HepG2 (cell line): ENCODE data around the gene RAB35. TPM values are rescaled to one million over a fixed set of nuclear protein-coding genes. Genes with fewer than 3 reads are reported as not detected.

Experiments used
- ATAC-seq: fragments of 200-7000 bp; cut with Tn5 transposase; 3 replicates; pipeline ENCODE4 v1.9.1; 2020; ENCODE audit warnings: mild to moderate bottlenecking, moderate library complexity
- BruUV-seq: library from RNA; stranded (reverse); fragments of 400-500 nt; replicated peaks from 2 replicates; lab custom pipeline; 2021; lab: Mats Ljungman, UMichigan
- CTCF ChIA-PET: fragments of 300-600 bp; formaldehyde crosslinking; extraction: SDS; loops from one replicate; lab custom pipeline; 2021; ENCODE audit warnings: low total read pairs, inconsistent platforms, low intra/inter-chr PET ratio; lab: Yijun Ruan, JAX
- POLR2A ChIA-PET: fragments of 350-600 bp; sonication (Branson Sonifier 250); formaldehyde crosslinking; loops from one replicate; lab custom pipeline; 2020; ENCODE audit warnings: antibody characterized with exemption, inconsistent platforms; lab: Yijun Ruan, JAX
- DNase-seq: peaks from one replicate; pipeline ENCODE4 v3.0.0-alpha.2; 2015; ENCODE audit warnings: low spot score
- FAIRE-seq: peaks from 3 replicates; lab custom pipeline; 2011; peaks lifted over from hg19 to GRCh38; lab: Jason Lieb, UNC
- H2AFZ ChIP-seq: one replicate; pipeline ENCODE4 v1.6.1; 2011; ENCODE audit warnings: low read length, inconsistent platforms
- H3K27ac ChIP-seq: fragments of 300-600 bp; 3 replicates; pipeline ENCODE4 v1.8.0; 2011; ENCODE audit warnings: mixed run types, mild to moderate bottlenecking, mixed read lengths, low read length, inconsistent platforms; ENCODE audit not compliant: insufficient read depth; ENCODE audit errors: extremely low read length
- H3K27me3 ChIP-seq, 2 experiments: fragments of 200-600 bp in 1 of 2; 2 replicates in 1 of 2; 3 replicates in 1 of 2; pipeline versions ENCODE4 v1.6.0 to v1.8.0; 2011; ENCODE audit warnings: low read length in 2 of 2, mild to moderate bottlenecking in 2 of 2, moderate library complexity in 2 of 2, inconsistent platforms in 1 of 2; ENCODE audit not compliant: insufficient read depth in 2 of 2, control insufficient read depth in 1 of 2
- H3K36me3 ChIP-seq, 2 experiments: fragments of 200-600 bp in 1 of 2; replicated peaks in 1 of 2; 2 replicates in 1 of 2; 3 replicates in 1 of 2; pipeline versions ENCODE4 v1.5.1 to v1.8.0; 2011; ENCODE audit warnings: low read length in 2 of 2, inconsistent platforms in 1 of 2; ENCODE audit not compliant: insufficient read depth in 2 of 2, control insufficient read depth in 1 of 2
- H3K4me1 ChIP-seq: 2 replicates; pipeline ENCODE4 v1.5.1; 2012; ENCODE audit warnings: low read length, inconsistent platforms; ENCODE audit not compliant: insufficient read depth
- H3K4me2 ChIP-seq: 2 replicates; pipeline ENCODE4 v1.6.0; 2011; ENCODE audit warnings: low read depth, low read length, inconsistent platforms
- H3K4me3 ChIP-seq, 3 experiments: fragments of 200-600 bp in 1 of 3; sonication (generic), shearing (Covaris generic) in 1 of 3; replicated peaks in 1 of 3; 2 replicates each; pipeline ENCODE4 v1.5.1; 2011 to 2016; ENCODE audit warnings: low read length in 3 of 3, inconsistent platforms in 2 of 3, low read depth in 2 of 3, mild to moderate bottlenecking in 2 of 3, control low read depth in 1 of 3, mixed read lengths in 1 of 3; ENCODE audit not compliant: insufficient read depth in 1 of 3
- H3K79me2 ChIP-seq: one replicate; pipeline ENCODE4 v1.6.1; 2011; ENCODE audit warnings: low read length, inconsistent platforms; ENCODE audit not compliant: insufficient read depth
- H3K9ac ChIP-seq: 2 replicates; pipeline ENCODE4 v1.6.0; 2011; ENCODE audit warnings: mild to moderate bottlenecking, low read depth, low read length, inconsistent platforms; ENCODE audit not compliant: insufficient read depth
- H3K9me3 ChIP-seq: 2 replicates; pipeline ENCODE4 v1.5.1; 2012; ENCODE audit warnings: mild to moderate bottlenecking, low read length
- H4K20me1 ChIP-seq: 2 replicates; pipeline ENCODE4 v1.6.0; 2011; ENCODE audit warnings: inconsistent platforms, mild to moderate bottlenecking, low read length, moderate library complexity; ENCODE audit not compliant: insufficient read depth
- HDAC1 ChIP-seq: sonication (generic); formaldehyde crosslinking; IDR thresholded peaks from 2 replicates; pipeline ENCODE4 v1.5.1; 2020; ENCODE audit warnings: mild to moderate bottlenecking, missing genetic modification reagents
- PRPF4 ChIP-seq: fragments of 200-400 bp; formaldehyde crosslinking; IDR thresholded peaks from 2 replicates; pipeline ENCODE4 v1.6.1; 2016; ENCODE audit warnings: low read length, low read depth; ENCODE audit not compliant: poor library complexity, severe bottlenecking
- RFX5 ChIP-seq: IDR thresholded peaks from 2 replicates; pipeline ENCODE4 v1.6.1; 2011; ENCODE audit warnings: low read depth, low read length, improper control_type of control experiment
- SP1 ChIP-seq, 2 experiments: fragments of 450-650 bp in 1 of 2; sonication (generic) in 1 of 2; formaldehyde crosslinking in 1 of 2; IDR thresholded peaks; 2 replicates each; pipeline versions ENCODE4 v1.4.0 to v1.6.1; 2016 to 2020; ENCODE audit warnings: missing genetic modification reagents in 1 of 2
- ZC3H13 ChIP-seq: sonication (generic); formaldehyde crosslinking; IDR thresholded peaks from 2 replicates; pipeline ENCODE4 v1.8.1; 2023; ENCODE audit warnings: mild to moderate bottlenecking, missing genetic modification reagents, moderate library complexity
- ZNF101 ChIP-seq: sonication (generic); formaldehyde crosslinking; IDR thresholded peaks from 2 replicates; pipeline ENCODE4 v1.4.0; 2020; ENCODE audit warnings: mild to moderate bottlenecking, low read depth, missing genetic modification reagents, borderline replicate concordance
- ZNF136 ChIP-seq: sonication (generic); formaldehyde crosslinking; IDR thresholded peaks from 2 replicates; pipeline ENCODE4 v1.8.1; 2022; ENCODE audit warnings: low read depth, mild to moderate bottlenecking, moderate library complexity, missing genetic modification reagents
- ZNF264 ChIP-seq: sonication (generic); formaldehyde crosslinking; IDR thresholded peaks from 2 replicates; pipeline ENCODE4 v1.4.0; 2020; ENCODE audit warnings: missing genetic modification reagents
- ZNF282 ChIP-seq: fragments of 450-650 bp; IDR thresholded peaks from 2 replicates; pipeline ENCODE4 v1.6.1; 2018; ENCODE audit not compliant: partially characterized antibody
- ZNF33B ChIP-seq: sonication (generic); formaldehyde crosslinking; IDR thresholded peaks from 2 replicates; pipeline ENCODE4 v1.5.1; 2020; ENCODE audit warnings: mild to moderate bottlenecking, missing genetic modification reagents
- ZNF768 ChIP-seq: sonication (generic); formaldehyde crosslinking; IDR thresholded peaks from 2 replicates; pipeline ENCODE4 v1.4.0; 2020; ENCODE audit warnings: missing genetic modification reagents
- ZNF770 ChIP-seq: sonication (generic); formaldehyde crosslinking; IDR thresholded peaks from 2 replicates; pipeline ENCODE4 v1.5.0; 2020; ENCODE audit warnings: mild to moderate bottlenecking, missing genetic modification reagents
- ZNF83 ChIP-seq: sonication (generic); formaldehyde crosslinking; IDR thresholded peaks from 2 replicates; pipeline ENCODE4 v1.4.0; 2020; ENCODE audit warnings: missing genetic modification reagents, mild to moderate bottlenecking, borderline replicate concordance
- ZSCAN12 ChIP-seq: sonication (generic); formaldehyde crosslinking; IDR thresholded peaks from 2 replicates; pipeline ENCODE4 v1.9.0; 2021; ENCODE audit warnings: mild to moderate bottlenecking, missing genetic modification reagents
- ZSCAN20 ChIP-seq: sonication (generic); formaldehyde crosslinking; IDR thresholded peaks from 2 replicates; pipeline ENCODE4 v1.4.0; 2020; ENCODE audit warnings: missing genetic modification reagents, mild to moderate bottlenecking, borderline replicate concordance
- WGBS: methylation state at CpG from one replicate; pipeline ENCODE4 v1.1.6; 2017; ENCODE audit warnings: low lambda C conversion rate; 5-methylcytosine and 5-hydroxymethylcytosine counted together
- in situ Hi-C: cut with HindIII; loops from 2 replicates; pipeline ENCODE4 v1.10.0; 2017; ENCODE audit warnings: low pct_unique_long_range_greater_than_20kb; ENCODE audit not compliant: extremely low pct_ligation_motif_present
- intact Hi-C: fragments of 100-400 bp; cut with micrococcal nuclease; formaldehyde crosslinking; loops from one replicate; pipeline ENCODE4 v1.10.0; 2022; ENCODE audit not compliant: unreplicated experiment
- polyA plus RNA-seq, 8 experiments: library from polyadenylated mRNA; depleted of rRNA in 3 of 8; stranded (reverse) in 7 of 8; unstranded in 1 of 8; fragments of >200 nt; fragmentation: Illumina TruSeq in 4 of 8; extraction: Trizol in 4 of 8; gene quantifications; 2 replicates each; pipeline versions ENCODE4 v1.2.1 to v1.2.3, GENCODE V29; 2011 to 2016; ENCODE audit warnings: low read depth in 4 of 8, missing spikeins in 1 of 8, mixed read lengths in 1 of 8; ENCODE audit not compliant: insufficient read depth in 1 of 8
- total RNA-seq, 5 experiments: library from RNA; depleted of rRNA; stranded (reverse); fragments of >200 nt; fragmentation: Illumina TruSeq; extraction: Trizol; gene quantifications; 2 replicates each; pipeline ENCODE4 v1.2.3, GENCODE V29; 2016; ENCODE audit warnings: low read depth in 1 of 5
- TF ChIP-seq, protein P1 (sequence below): sonication (generic); formaldehyde crosslinking; conservative IDR thresholded peaks from 2 replicates; pipeline ENCODE4 v1.4.0; 2020; ENCODE audit warnings: missing genetic modification reagents

Gene RAB35
- total and polyA plus RNA-seq, 2 of the 13 experiments (the other 11 are each of a cell fraction or from before 2014, with no cell fraction given) = 25.2 to 29.1 TPM

DNA sequence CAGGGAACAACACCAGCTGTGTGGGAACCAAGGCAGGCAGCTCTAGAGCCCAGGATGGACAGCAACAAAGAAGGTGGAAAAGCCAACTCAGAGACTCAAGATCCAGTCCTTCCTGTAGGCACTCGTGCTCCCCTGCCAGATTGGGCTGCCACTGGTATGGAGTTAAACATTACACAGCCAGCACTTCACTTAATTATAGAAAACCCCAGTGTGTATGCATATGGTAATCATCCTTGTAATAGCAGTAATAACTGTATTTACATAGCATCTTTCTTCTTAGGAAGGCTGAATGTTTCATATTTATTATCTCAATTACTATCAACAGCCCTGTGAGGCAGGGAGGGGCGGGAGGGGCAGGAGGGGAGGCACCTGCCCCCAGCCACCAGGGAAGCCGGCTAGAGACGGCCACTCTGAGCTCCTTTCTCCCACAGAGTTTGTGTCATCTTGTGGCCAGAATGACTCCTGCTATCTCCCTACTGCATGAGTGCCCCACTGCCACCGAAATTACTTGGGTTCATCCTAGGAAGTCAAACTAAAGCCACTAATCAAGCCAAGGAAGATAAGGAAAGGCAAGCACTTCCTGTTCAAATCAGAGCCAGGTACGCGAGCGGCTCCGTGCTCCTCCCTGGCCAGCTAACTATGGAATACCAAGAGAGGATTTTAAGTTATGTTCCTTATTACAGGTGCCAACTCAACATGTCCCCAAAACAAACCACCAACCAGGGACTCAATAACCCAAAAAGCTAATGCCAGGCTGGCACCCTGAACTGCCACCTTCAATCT is 15.7 kb upstream of the RAB35 start:
- H3K27me3 ChIP-seq = no peaks in the 10 kb centered on the region
- FAIRE-seq (no peak), DNase-seq (no peak), ATAC-seq (no peak)
- no peak overlapping the region for H2AFZ ChIP-seq
- CTCF ChIA-PET = no interaction called here
- no peaks in the 10 kb centered on the region for H3K79me2 ChIP-seq
- no peak overlapping the region for H3K4me2 ChIP-seq
- no peak for TF ChIP-seq HDAC1 (CRISPR knock-in tag)
- no peak for TF ChIP-seq ZNF83 (CRISPR knock-in tag)
- no peak for TF ChIP-seq ZSCAN12 (CRISPR knock-in tag)
- no peak for TF ChIP-seq ZNF101 (CRISPR knock-in tag)
- TF ChIP-seq RFX5 = no peak
- TF ChIP-seq ZC3H13 = no peak
- TF ChIP-seq, protein P1, sequence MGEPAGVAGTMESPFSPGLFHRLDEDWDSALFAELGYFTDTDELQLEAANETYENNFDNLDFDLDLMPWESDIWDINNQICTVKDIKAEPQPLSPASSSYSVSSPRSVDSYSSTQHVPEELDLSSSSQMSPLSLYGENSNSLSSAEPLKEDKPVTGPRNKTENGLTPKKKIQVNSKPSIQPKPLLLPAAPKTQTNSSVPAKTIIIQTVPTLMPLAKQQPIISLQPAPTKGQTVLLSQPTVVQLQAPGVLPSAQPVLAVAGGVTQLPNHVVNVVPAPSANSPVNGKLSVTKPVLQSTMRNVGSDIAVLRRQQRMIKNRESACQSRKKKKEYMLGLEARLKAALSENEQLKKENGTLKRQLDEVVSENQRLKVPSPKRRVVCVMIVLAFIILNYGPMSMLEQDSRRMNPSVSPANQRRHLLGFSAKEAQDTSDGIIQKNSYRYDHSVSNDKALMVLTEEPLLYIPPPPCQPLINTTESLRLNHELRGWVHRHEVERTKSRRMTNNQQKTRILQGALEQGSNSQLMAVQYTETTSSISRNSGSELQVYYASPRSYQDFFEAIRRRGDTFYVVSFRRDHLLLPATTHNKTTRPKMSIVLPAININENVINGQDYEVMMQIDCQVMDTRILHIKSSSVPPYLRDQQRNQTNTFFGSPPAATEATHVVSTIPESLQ (CRISPR knock-in tag) = no peak
- no peak for TF ChIP-seq ZNF33B (CRISPR knock-in tag)
- TF ChIP-seq ZSCAN20 (CRISPR knock-in tag) = no peak
- no peak for TF ChIP-seq PRPF4
- no peak for TF ChIP-seq ZNF136 (CRISPR knock-in tag)
- TF ChIP-seq ZNF264 (CRISPR knock-in tag) = no peak
- no peak for TF ChIP-seq SP1 (IDR thresholded peaks at IDR 0.05)
- no peak for TF ChIP-seq SP1 (CRISPR knock-in tag; IDR thresholded peaks at IDR 0.05)
- no peak for TF ChIP-seq ZNF770
- no peak for TF ChIP-seq ZNF768
- TF ChIP-seq ZNF282 = no peak
- no peaks in the 10 kb centered on the region for H3K9me3 ChIP-seq
- POLR2A ChIA-PET = no interaction called here
- peaks cover 60 to 93% of the 10 kb centered on the region in 2 experiments for H3K36me3 ChIP-seq
- over 99% methylated on average over 8 of the region's 9 CpGs for WGBS
- in situ Hi-C loops (no loop called here), intact Hi-C loops (no loop called here)
- H4K20me1 ChIP-seq = no peaks in the 10 kb centered on the region
- H3K9ac ChIP-seq = no peak overlapping the region
- BruUV-seq = no TSS peak
- no peak overlapping the region for H3K4me3 ChIP-seq
- H3K27ac ChIP-seq = no peak overlapping the region
- H3K4me1 ChIP-seq = no peaks in the 10 kb centered on the region
